GM23338 (cell line): ENCODE data around the gene RPL41.
A peak's percentile ranks its signal among the peaks of the same experiment; 100 is the strongest.

Experiments used
- EZH2 ChIP-seq: fragments of 200-600 bp; sonication (generic); IDR thresholded peaks from one replicate; pipeline ENCODE4 v1.8.0; 2017; ENCODE audit warnings: antibody characterized with exemption, mild to moderate bottlenecking, low read depth; ENCODE audit not compliant: unreplicated experiment
- POLR2AphosphoS5 ChIP-seq: IDR thresholded peaks from 2 replicates; pipeline ENCODE4 v1.6.1; 2016; ENCODE audit warnings: antibody characterized with exemption, low read depth
- TF ChIP-seq, protein P1 (sequence below), 2 experiments: fragments of 200-600 bp in 1 of 2; sonication (generic) in 1 of 2; conservative IDR thresholded peaks; 2 replicates each; pipeline versions ENCODE4 v1.5.1 to v1.6.1; 2016 to 2017; ENCODE audit warnings: antibody characterized with exemption in 2 of 2, low read depth in 2 of 2, mild to moderate bottlenecking in 2 of 2, moderate library complexity in 1 of 2
- TF ChIP-seq, protein P2 (sequence below): IDR thresholded peaks from one replicate; pipeline ENCODE4 v1.6.1; 2018; ENCODE audit warnings: antibody characterized with exemption; ENCODE audit not compliant: unreplicated experiment

DNA sequence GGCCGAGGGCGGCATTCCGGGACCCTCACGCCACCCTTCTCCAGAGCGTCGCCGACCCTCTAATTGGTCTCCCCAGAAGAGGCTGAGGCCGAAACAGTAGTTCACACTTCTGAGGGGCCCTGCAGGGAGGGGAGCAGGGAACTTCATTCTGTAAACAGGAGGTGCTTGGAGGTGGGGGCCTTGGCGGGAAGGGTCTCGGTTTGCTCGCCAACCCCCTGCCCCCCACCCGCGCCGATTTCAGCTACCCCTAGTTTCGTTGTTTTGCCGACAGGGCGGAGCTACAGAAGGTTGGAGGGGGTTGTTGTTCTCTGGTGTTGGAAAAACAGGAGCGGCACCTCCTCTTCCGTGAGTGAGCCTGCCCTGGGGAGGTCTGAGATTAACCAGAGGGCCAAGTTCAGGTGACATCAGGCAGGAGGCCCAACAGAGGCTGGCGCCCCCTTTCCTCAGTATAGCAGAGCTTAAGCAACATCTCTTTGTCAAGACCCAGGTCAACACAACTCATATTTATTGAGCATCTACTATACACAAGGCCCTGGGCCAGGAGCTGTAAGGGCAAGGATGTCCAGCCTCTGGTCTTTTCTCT is 35.8 kb upstream of the RPL41 start:
- TF ChIP-seq, protein P1, sequence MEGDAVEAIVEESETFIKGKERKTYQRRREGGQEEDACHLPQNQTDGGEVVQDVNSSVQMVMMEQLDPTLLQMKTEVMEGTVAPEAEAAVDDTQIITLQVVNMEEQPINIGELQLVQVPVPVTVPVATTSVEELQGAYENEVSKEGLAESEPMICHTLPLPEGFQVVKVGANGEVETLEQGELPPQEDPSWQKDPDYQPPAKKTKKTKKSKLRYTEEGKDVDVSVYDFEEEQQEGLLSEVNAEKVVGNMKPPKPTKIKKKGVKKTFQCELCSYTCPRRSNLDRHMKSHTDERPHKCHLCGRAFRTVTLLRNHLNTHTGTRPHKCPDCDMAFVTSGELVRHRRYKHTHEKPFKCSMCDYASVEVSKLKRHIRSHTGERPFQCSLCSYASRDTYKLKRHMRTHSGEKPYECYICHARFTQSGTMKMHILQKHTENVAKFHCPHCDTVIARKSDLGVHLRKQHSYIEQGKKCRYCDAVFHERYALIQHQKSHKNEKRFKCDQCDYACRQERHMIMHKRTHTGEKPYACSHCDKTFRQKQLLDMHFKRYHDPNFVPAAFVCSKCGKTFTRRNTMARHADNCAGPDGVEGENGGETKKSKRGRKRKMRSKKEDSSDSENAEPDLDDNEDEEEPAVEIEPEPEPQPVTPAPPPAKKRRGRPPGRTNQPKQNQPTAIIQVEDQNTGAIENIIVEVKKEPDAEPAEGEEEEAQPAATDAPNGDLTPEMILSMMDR (conservative IDR thresholded peaks at IDR 0.05; ENCODE audit: low read depth in 2 of 2), result peak; percentile 34 to 49; a peak in 2 of 4 replicates
- TF ChIP-seq, protein P2, sequence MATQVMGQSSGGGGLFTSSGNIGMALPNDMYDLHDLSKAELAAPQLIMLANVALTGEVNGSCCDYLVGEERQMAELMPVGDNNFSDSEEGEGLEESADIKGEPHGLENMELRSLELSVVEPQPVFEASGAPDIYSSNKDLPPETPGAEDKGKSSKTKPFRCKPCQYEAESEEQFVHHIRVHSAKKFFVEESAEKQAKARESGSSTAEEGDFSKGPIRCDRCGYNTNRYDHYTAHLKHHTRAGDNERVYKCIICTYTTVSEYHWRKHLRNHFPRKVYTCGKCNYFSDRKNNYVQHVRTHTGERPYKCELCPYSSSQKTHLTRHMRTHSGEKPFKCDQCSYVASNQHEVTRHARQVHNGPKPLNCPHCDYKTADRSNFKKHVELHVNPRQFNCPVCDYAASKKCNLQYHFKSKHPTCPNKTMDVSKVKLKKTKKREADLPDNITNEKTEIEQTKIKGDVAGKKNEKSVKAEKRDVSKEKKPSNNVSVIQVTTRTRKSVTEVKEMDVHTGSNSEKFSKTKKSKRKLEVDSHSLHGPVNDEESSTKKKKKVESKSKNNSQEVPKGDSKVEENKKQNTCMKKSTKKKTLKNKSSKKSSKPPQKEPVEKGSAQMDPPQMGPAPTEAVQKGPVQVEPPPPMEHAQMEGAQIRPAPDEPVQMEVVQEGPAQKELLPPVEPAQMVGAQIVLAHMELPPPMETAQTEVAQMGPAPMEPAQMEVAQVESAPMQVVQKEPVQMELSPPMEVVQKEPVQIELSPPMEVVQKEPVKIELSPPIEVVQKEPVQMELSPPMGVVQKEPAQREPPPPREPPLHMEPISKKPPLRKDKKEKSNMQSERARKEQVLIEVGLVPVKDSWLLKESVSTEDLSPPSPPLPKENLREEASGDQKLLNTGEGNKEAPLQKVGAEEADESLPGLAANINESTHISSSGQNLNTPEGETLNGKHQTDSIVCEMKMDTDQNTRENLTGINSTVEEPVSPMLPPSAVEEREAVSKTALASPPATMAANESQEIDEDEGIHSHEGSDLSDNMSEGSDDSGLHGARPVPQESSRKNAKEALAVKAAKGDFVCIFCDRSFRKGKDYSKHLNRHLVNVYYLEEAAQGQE, result no peak
- no peak for TF ChIP-seq POLR2AphosphoS5
- TF ChIP-seq EZH2, result no peak
